Aortic smooth muscle cell (primary cell): ENCODE measurements around the gene PAX5. TPM values are rescaled to one million over a fixed set of nuclear protein-coding genes. Genes with fewer than 3 reads are reported as not detected.

Experiments used
- total RNA-seq: library from RNA; depleted of rRNA; stranded (reverse); fragments of >200 nt; gene quantifications from 2 replicates; pipeline ENCODE4 v1.2.3, GENCODE V29; 2014

Gene PAX5
- not detected in 2 replicates for total RNA-seq

GRCh38 chr9:37033682-37034304, at the start of gene PAX5:
TSS of gene PAX5 (minus strand) at chr9:37034268. CDS start at chr9:37034031, 237 bp downstream.

Other genes starting within 250 kb of the PAX5 start
- 16.6 and 21.3 TPM in 2 replicates for gene ZCCHC7, start 86.3 kb upstream of the PAX5 start, total RNA-seq